Measurements from ENCODE around the gene SAP30BP.

GRCh38 chr17:75724016-75725003 lies 57.2 kb downstream of the SAP30BP start:
- no peak for TF ChIP-seq EZH2 (IDR thresholded peaks at IDR 0.05; ENCODE audit: borderline replicate concordance, low read depth, low read length, severe bottlenecking)
- TF ChIP-seq, protein P1, sequence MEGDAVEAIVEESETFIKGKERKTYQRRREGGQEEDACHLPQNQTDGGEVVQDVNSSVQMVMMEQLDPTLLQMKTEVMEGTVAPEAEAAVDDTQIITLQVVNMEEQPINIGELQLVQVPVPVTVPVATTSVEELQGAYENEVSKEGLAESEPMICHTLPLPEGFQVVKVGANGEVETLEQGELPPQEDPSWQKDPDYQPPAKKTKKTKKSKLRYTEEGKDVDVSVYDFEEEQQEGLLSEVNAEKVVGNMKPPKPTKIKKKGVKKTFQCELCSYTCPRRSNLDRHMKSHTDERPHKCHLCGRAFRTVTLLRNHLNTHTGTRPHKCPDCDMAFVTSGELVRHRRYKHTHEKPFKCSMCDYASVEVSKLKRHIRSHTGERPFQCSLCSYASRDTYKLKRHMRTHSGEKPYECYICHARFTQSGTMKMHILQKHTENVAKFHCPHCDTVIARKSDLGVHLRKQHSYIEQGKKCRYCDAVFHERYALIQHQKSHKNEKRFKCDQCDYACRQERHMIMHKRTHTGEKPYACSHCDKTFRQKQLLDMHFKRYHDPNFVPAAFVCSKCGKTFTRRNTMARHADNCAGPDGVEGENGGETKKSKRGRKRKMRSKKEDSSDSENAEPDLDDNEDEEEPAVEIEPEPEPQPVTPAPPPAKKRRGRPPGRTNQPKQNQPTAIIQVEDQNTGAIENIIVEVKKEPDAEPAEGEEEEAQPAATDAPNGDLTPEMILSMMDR (IDR thresholded peaks at IDR 0.05; ENCODE audit: extremely low read depth in 1 of 2, insufficient read depth in 1 of 2, low read depth in 1 of 2, low read length in 2 of 2), result no peak
- TF ChIP-seq POLR2A (IDR thresholded peaks at IDR 0.05; ENCODE audit: low read depth, low read length), result no peak
- TF ChIP-seq MAX (IDR thresholded peaks at IDR 0.05; ENCODE audit: insufficient read depth, insufficient read length), result no peak
- no peak for TF ChIP-seq JUN (IDR thresholded peaks at IDR 0.05; ENCODE audit: borderline replicate concordance, insufficient read depth, insufficient read length, low read depth)
- no peak for TF ChIP-seq FOS (IDR thresholded peaks at IDR 0.05; ENCODE audit: borderline replicate concordance, insufficient read depth, low read length)
- no peak for TF ChIP-seq GATA2 (IDR thresholded peaks at IDR 0.05; ENCODE audit: insufficient read depth, insufficient read length, low read depth, low read length)
- TF ChIP-seq MYC (IDR thresholded peaks at IDR 0.05; ENCODE audit: low read depth, low read length), result no peak
- no peak for TF ChIP-seq POLR2AphosphoS5 (IDR thresholded peaks at IDR 0.05; ENCODE audit: insufficient read depth, low read depth, low read length)

Data from endothelial cell of umbilical vein (primary cell).